ENCODE results near the gene LDLRAD3.

DNA sequence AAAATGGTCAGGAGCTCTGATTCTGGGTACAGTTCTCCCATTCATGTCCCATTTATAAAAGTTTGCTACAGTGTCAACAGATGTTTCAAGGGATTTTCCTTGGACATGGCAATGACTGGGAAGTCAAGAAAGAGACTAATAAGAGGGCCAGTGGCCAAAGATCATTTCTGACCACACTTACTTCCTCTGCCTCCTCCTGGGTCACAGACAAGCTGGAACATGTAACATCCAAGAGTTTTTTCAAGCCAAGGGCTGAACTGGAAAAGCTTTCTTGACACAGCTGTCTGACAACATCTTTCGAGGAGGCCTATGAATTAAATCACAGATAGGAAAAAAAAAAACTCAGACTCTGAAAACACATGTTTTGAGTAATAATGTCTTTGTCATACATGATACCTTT lies 336.7 kb downstream of the LDLRAD3 start:
- TF ChIP-seq, protein P1, sequence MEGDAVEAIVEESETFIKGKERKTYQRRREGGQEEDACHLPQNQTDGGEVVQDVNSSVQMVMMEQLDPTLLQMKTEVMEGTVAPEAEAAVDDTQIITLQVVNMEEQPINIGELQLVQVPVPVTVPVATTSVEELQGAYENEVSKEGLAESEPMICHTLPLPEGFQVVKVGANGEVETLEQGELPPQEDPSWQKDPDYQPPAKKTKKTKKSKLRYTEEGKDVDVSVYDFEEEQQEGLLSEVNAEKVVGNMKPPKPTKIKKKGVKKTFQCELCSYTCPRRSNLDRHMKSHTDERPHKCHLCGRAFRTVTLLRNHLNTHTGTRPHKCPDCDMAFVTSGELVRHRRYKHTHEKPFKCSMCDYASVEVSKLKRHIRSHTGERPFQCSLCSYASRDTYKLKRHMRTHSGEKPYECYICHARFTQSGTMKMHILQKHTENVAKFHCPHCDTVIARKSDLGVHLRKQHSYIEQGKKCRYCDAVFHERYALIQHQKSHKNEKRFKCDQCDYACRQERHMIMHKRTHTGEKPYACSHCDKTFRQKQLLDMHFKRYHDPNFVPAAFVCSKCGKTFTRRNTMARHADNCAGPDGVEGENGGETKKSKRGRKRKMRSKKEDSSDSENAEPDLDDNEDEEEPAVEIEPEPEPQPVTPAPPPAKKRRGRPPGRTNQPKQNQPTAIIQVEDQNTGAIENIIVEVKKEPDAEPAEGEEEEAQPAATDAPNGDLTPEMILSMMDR (IDR thresholded peaks at IDR 0.05), result no peak
- no peak for TF ChIP-seq POLR2AphosphoS5 (IDR thresholded peaks at IDR 0.05)

Data from prostate gland (tissue), 2 donors.